Muscle of back (tissue), 11 donors: Measurements from ENCODE around the gene PIGL. TPM values are rescaled to one million over a fixed set of nuclear protein-coding genes. Genes with fewer than 3 reads are reported as not detected.
"Not testable (repeated sequence)": the region's sequence is repeated elsewhere in the genome, so short reads cannot be mapped to it uniquely, and the experiment has no call there.

Experiments used
- DNase-seq, 3 donors: peaks; one replicate each; pipeline versions ENCODE4 v3.0.0 to v3.0.0-alpha.2; 2013
- polyA plus RNA-seq, 10 donors: library from polyadenylated mRNA; unstranded; fragments of 120-200 nt; gene quantifications; one replicate each; pipeline ENCODE4 v1.2.1, GENCODE V29; 2013; ENCODE audit not compliant: insufficient read length in 10 of 10

Gene PIGL
- polyA plus RNA-seq, 10 donors: 11.4 to 28.1 (median 14.2) TPM

DNA sequence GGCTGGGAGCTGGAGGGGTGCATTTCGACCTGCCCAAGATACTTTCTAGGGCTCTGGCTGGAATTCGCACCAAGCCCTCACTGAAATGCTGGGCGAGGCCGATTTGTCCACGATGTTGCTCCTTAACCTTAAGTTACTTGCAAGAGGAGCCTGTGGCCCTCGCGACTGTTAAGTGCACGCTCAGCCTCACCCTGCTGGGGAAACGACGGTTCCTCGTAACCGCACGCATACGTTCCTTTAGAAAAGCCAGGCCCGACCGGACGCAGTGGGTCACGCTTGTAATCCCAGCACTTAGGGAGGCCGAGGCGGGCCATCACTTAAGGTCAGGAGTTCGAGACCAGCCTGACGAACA, 1.1 kb upstream of the PIGL start:
- no peak for DNase-seq

DNA sequence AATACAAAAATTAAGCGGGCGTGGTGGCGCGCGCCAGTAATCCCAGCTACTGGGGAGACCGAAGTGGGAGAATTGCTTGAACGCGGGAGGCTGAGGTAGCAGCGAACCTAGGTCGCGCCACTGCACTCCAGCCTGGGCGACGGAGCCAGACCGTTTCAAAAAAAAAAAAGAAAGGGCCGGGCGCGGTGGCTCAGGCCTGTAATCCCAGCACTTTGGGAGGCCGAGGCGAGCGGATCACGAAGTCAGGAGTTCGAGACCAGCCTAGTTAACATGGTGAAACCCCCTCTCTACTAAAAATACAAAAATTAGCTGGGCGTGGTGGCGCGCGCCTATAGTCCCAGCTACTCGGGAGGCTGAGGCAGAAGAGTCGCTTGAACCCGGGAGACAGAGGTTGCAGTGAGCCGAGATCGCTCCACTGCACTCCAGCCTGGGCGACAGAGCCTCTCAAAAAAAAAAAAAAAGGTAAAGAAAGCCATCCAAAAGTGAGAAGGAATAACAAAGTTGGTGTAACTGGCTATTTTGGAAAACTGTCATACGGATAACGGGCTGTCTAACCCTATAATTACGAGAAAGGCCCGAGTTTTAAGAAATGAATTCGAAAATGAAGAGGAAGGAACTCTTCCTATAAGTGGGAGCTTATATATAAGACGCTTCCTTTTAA, 539 bp upstream of the PIGL start:
- DNase-seq: not testable (repeated sequence)

DNA sequence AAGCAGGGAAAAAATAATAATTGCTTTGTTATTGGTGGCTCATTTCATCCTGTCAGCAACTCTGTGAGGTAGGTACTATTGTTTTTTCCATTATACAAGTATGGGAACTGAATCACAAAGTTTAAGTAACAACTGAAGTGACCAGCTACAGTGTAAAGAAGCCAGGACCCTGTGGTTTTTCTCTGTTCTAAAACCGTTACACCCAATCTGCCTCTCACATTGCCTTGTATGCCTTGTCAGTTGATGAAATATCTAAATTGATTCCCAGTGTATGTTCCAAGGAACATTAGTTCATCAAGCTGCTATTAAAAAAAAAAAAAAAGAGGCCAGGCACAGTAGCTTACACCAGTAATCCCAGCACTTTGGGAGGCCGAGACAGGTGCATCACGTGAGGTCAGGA, 5.4 kb downstream of the PIGL start:
- DNase-seq: no peak

DNA sequence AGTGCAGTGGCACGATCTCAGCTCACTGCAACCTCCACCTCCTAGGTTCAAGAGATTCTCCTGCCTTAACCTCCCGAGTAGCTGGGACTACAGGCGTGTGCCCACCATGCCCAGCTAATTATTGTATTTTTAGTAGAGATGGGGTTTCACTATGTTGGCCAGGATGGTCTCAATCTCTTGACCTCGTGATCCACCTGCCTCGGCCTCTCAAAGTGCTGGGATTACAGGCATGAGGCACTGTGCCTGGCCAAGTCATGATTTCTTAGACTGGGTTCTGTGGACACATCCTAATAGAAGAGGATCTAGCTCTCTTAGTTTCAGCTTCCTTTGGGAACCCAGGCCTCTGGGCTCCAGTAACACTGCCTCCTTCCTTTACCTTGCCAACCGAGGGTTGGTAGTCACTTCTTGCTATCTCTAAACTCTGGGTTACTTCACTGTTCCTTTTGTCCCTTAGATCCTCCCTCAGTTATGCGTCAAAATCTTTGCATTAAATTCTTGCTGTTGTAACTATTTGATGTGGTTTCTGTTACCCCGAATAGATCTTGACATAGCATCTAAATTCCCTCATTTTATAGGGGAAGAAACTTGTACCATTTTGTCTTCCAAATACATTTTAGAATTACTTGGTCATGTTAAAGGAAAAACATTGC, 13.0 kb downstream of the PIGL start:
- DNase-seq: not testable (repeated sequence)

DNA sequence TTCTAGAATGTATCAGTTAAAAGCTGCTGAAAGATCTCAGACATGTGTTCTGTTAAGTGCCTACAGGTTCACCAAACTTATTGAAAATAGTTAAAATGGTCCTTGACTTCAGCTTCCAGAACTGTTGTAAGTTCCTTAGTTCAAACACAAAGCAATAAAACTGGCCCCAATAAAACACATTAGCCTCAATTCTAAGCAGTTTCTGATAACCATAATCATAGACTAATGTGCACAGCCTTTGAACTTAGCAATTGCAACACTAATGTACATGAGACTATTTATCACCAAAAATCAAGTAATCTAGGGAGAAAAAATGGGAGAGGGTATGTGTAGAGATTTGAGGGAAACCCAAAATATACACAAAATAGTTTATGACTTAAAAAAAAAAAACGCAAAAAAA, 15.4 kb downstream of the PIGL start:
- no peak for DNase-seq

DNA sequence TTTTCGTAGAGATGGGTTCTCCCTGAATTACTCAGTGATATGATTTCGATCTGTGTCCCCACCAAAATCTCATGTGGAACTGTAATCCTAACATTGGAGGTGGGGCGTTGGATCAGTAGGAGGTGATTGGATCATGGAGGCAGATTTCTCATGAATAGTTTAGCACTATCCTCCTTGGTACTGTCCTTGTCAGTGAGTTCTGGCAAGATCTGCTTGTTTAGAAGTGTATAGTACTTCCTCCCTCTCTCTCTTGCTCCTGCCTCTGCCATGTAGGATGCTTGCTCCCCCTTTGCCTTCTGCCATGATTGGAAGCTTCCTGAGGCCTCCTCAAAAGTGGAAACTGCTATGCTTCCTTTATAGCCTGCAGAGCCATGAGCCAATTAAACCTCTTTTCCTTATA, 22.9 kb downstream of the PIGL start:
- no peak for DNase-seq

DNA sequence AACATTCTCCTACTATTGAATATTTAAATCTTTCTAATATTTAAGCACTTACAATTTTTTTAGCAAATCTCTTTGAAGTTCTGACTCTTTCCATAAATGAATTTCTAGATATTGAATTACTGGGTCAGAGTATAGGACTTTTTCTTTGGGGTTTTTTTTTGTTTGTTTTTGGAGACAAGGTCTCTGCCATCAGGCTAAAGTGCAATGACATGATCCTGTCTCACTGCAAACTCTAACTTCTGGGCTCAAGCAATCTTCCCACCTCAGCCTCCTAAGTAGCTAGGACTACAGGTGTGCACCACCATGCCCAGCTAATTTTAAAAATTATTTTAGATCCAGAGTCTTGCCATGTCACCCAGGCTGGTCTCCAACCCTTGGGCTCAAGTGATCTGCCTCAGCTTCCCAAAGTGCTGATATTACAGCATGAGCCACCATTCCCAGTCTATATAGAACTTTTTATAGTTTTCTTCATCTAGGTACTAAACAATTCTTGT, 24.9 kb downstream of the PIGL start:
- DNase-seq: no peak

DNA sequence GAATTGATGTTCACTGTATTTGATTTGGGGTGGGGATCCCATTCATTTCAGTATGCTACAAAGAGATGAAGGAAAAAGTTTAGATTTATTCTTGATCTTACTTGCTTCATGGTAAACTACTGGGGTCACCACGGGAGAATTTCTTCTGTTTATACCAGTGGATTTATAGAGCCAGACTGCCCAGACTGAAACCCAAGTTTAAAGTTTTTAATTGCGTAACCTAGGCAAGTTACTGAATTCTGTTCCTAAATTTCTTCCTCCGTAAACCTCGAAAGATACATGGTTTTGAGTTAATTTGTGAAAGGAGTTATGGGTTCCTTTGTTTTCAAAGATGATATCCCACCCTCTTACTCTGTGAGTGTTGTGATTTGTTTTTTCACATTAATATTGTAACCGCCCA, 26.4 kb downstream of the PIGL start:
- no peak for DNase-seq

DNA sequence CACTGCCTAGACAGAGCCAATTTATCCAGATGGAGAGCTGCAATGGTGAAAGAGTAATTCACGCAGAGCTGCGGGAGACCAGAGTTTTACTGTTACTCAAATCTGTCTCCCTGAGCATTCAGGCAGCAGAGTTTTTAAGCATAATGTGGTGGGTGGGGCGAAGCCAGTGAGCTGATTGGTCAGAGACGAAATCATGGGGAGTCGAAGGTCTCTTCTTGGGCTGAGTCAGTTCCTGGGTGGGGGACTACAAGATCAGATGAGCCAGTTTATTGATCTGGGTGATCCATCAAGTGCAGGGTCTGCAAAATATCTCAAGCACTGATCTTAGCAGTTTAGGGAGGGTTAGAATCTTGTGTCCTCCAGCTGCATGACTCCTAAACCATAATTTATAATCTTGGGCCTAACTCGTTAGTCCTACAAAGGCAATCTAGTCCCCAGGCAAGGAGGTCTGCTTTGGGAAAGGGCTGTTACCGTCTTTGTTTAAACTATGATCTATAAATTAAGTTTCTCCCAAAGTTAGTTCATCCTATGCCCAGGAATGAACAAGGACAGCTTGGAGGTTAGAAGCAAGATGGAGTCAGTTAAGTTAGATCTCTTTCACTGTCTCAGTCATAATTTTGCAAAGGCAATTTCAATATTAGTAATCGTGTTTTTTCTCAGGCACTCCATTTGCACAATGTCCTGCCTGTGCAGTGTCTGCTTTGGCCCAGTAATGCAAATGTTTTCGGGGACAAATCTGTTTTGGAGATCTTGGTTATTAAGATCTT, 27.0 kb downstream of the PIGL start:
- no peak for DNase-seq

DNA sequence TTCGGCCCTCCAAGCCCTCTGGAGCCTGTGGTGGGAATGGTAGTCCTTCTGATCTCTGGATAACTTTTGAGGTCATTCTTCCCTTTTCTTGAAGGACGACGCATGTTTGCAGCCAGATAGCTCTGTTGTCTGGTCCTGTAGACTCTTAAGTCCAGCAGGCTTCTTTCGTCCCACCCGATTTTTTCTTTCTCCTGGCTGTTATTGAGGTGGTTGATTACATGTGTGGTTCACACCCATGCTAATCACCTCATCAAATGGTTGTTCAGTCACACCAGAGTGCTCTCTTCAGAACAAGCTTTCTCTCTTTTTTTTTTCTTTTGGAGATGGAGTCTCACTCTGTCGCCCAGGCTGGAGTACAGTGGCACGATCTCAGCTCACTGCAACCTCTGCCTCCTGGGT, 30.6 kb downstream of the PIGL start:
- no peak for DNase-seq

DNA sequence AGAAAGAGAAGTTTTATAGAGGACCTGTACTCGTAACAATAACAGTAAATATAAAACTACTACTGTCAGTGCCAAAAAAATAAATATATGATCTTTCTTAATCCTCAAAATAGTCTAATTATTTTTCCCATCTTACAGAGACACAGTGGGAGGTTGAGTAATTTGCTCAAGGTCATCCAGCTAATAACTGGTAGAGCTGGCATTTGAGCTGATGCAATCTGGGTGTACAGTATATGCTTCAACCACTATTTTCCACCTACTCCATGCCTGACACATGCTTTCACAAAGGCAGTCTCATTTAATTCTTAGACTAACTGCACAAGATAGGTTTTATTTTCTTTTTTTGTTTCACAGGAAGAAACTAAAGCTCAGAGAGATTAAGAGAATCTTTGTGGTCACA, 33.6 kb downstream of the PIGL start:
- no peak for DNase-seq

DNA sequence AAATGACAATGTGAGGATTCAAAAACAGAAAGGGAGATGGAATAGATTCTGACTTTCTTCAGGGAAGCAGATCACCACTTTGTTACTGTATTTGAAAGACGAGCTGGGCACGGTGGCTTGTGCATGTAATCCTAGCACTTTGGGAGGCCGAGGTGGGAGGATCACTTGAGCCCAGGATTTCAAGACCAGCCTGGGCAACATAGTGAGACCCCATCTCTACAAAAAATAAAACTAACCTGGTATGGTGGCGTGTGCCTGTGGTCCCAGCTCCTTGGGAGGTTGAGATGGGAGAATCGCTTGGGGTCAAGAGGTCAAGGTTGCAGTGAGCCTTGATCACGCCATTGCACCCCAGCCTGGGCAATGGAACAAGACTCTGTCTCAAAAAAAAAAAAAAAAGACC, 34.0 kb downstream of the PIGL start:
- DNase-seq: no peak

DNA sequence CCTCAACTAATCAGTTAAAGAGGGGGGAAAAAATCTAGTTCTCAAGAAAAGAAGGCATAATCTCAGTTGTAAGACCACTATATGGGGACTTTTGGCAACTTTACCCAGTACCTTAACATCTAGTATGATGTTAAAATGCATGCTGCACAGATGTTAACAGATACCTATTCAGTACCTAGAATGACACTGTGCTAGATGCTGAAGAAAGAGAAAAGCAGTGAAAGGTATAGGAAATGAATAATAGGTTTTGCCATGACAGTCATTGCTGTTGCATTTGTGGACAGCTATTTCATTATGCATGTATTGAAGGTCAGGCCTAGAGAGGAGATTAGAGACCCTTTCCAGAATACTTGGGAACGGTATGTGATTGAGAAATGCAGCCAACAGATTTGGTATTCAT, 34.5 kb downstream of the PIGL start:
- DNase-seq: no peak

DNA sequence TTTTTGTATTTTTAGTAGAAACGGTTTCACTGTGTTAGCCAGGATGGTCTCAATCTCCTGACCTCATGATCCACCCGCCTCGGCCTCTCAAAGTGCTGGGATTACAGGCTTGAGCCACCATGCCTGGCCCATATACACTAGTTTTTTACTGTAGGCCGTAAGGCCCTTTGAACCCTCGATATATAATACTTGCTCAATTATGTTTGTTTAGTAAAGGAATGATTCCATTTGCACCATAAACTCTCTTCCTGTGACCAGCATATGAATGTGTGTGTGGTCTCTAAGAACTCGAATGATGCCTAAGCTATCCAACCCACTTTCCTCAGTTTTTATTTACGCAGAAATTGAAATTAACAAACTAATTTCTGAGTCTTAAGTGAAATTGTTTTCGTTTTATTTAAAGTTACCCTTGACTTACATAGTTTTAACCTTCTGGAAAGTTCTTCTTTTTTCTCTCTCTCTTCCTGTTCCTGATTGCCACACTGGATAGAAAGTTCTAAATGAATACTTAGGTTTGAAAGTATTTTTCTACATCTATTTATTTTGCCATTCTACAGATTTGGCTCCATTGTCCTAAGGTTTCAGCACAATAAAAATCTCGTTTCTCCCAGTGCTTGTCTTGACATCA, 37.9 kb downstream of the PIGL start:
- no peak for DNase-seq

DNA sequence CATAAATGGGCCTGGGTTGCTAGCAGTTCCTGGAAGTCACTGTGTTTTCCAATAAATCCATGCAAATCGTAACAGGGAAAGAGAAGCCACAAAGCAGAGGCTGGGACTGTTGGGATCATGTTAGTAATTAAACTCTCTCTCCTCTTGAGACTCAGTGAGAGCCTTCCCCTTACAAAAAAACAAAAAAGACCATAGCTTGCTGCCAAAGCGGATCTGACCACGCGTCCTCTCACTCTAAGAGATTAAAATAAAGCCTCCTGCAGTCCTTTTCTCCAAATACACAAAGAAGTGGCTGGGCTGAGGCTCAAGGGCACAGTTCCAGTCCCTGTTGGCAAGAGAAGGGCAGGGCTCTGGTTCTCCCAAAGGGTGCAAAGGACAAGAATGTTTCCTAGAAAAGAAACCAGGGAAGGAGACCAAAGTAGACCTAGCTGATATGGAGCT, 38.5 kb downstream of the PIGL start:
- peak; percentile 17 to 77 (median 57) for DNase-seq

DNA sequence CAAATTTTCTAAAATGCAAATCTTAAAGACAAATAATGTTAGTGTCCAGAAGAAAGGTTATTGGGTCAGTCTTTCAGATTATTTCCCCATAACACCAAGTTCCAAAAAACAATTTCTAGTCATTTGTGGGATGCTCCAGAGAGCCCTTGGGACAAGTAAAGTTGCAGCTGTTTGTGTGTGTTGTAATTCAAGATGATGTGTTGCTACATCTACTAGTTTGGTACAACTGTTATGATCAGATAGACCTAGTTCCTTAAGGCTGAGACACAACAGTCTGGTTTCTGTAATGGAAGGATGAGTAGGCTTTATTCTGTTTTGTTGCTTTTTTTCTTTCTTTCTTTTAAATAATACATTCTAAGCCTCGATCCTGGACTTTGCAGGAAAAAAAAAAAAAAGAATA, 41.9 kb downstream of the PIGL start:
- DNase-seq: peak; percentile 33 to 75 (median 36)

DNA sequence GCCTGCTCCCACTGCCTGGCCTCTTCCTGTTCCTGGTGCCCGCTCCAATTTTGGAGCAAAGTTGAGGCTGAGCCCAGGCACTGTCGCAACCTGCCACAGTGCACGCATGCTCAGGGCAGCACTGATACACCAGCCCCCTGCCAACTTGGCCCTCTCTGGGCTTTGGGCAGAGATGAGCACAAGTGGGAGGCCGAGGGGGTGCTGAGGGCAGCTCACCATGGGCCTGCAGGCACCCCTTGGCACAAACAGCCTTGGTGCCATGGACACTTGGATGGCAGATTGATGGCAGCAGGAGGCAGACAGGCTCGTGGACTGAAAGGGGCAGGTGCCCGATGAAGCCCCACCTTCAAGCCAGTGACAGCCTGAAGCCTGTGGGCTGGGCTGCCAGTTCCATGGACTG, 42.9 kb downstream of the PIGL start:
- peak in 2 of 3 donors; percentile 20 to 22 for DNase-seq

DNA sequence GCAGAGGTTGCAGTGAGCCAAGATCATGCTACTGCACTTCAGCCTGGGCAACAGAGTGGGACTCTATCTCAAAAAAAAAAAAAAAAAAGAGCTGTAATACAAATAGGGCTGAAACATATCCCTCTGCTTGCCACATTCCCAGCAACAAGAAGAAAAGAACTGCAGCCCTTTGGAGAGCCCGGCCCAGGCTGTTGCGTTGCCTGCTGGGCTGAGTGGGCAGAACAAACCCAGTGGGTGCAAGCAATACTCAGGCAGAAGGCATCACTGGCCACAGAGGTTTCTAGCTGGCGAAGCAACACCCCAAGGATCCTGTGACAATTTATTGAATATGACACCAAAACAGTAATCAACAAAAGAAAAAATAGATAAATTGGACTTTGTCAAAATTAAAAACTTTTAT, 44.0 kb downstream of the PIGL start:
- no peak for DNase-seq

DNA sequence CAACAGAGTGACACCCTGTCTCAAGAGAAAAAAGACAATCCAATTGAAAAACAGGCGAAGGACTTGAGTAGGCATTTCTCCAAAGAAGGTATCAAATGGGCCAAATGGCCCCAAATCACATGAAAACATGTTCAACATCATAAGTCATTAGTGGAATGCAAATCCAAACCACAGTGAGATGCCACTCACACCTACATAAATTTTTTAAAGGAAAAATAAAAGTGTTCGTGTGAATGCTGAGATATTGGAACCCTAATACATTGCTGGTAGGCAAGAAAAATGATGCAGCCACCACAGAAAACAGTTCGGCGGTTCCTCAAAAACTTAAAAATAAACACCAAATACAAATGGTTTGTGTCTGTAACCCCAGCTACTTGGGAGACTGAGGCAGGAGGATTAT, 45.2 kb downstream of the PIGL start:
- DNase-seq: no peak

DNA sequence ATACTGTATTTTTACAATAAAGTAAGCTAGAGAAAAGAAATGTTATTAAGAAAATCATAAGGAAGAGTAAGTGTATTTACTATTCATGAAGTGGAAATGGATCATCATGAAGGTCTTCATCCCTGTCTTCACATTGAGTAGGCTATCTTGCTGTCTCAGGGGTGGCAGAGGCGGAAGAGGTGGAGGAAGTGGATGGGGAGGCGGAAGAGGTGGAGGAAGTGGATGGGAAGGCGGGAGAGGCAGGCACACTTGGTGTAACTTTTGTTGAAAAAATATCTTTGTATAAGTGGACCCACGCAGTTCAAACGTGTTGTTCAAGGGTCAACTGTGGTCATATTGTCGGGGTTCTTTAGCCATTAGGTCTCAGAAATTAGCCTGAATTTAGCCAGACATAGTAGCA, 50.2 kb downstream of the PIGL start:
- DNase-seq: no peak

DNA sequence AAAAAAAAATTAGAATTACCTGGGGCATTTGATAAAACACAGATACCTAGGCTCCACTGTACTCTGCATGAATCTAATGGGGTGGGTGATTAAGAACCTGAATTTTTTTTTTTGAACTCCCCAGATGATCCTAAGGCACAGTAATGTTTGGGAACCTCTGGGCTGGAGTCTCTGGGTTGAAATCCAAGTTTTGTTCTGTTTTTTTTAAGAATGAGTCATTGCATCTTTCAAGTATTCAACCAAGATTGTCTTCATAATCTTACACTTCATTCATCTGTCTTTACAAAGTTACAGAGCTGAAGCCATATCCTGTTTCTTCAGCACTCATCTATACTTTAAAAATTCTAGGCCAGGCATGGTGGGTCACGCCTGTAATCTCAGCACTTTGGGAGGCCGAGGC, 52.6 kb downstream of the PIGL start:
- DNase-seq: no peak

DNA sequence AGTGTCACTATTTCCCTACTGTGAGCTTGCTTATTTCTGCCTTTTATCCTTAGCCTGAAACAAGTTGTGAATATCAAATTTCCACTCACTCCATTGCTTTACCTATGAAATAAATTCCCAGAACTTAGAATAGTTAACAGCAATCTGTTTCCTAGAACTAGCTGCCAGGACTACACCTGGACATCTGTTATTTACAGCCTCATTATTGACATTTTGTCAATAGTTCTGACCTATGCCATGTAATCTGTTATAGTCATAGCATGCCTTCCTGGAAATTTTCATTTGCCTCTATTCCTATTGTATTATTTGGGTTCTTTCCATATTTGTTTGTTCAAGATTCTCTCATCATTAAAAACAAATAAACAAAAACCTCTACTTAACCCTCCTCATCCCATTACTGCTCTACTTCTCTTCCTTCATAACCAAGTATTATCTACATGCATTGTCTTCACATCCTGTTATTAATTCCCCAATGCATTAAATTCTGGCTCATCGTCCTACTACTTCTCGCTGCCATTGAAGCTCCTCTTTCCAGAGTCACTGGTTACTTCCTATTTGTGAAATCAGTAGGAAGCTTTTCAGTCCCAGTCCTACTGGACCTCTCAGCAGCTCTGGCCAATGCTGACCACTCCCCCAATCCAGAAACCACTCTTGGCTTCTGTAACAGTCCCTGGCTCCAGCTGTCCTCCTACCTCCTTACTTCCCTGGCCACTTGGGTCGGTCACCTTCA, 55.3 kb downstream of the PIGL start:
- DNase-seq: peak in 1 of 3 donors; percentile 24
